GM12878 (cell line): Measurements from ENCODE around the gene ABCA4. TPM values are rescaled to one million over a fixed set of nuclear protein-coding genes. Genes with fewer than 3 reads are reported as not detected.

Experiments
- ATAC-seq: fragments of 200-7000 bp; cut with Tn5 transposase; 3 replicates; pipeline ENCODE4 v1.9.1; 2020; ENCODE audit warnings: mild to moderate bottlenecking, moderate library complexity
- BruUV-seq: library from RNA; stranded (reverse); fragments of 400-500 nt; replicated peaks from 2 replicates; lab custom pipeline; 2021; lab: Mats Ljungman, UMichigan
- CTCF ChIA-PET: fragments of 300-600 bp; sonication (Branson Sonifier 250); formaldehyde crosslinking; extraction: SDS; loops from one replicate; lab custom pipeline; 2021; ENCODE audit warnings: inconsistent platforms; lab: Yijun Ruan, JAX
- POLR2A ChIA-PET: fragments of 350-600 bp; formaldehyde crosslinking; extraction: SDS; loops from one replicate; lab custom pipeline; 2021; ENCODE audit warnings: inconsistent platforms; lab: Charles Lee
- RAD21 ChIA-PET: fragments of 300-600 bp; sonication (Branson Sonifier 250); formaldehyde crosslinking; loops from one replicate; lab custom pipeline; 2023; ENCODE audit warnings: antibody characterized with exemption; ENCODE audit not compliant: unreplicated experiment; lab: Charles Lee
- SMC1A ChIA-PET: fragments of 300-600 bp; sonication (Branson Sonifier 250); formaldehyde crosslinking; loops from one replicate; lab custom pipeline; 2023; ENCODE audit not compliant: unreplicated experiment, uncharacterized antibody; lab: Charles Lee
- DNase-seq: peaks from one replicate; pipeline ENCODE4 v3.0.0-alpha.2; 2011; ENCODE audit warnings: low read depth, low spot score
- FAIRE-seq: peaks from 3 replicates; lab custom pipeline; 2011; peaks lifted over from hg19 to GRCh38; lab: Jason Lieb, UNC
- H2AFZ ChIP-seq: 2 replicates; pipeline ENCODE4 v1.6.0; 2011; ENCODE audit warnings: low read depth, low read length, control low read depth; ENCODE audit not compliant: control insufficient read depth
- H3K27ac ChIP-seq: 2 replicates; pipeline ENCODE4 v1.5.1; 2011; ENCODE audit warnings: control low read depth; ENCODE audit not compliant: control insufficient read depth, insufficient read depth
- H3K27me3 ChIP-seq, 2 experiments: replicated peaks in 1 of 2; 2 replicates each; pipeline versions ENCODE4 v1.6.0 to v1.6.1; 2011; ENCODE audit warnings: low read length in 1 of 2; ENCODE audit not compliant: control insufficient read depth in 2 of 2, insufficient read depth in 2 of 2
- H3K36me3 ChIP-seq, 2 experiments: 2 replicates each; pipeline ENCODE4 v1.5.1; 2011; ENCODE audit warnings: low read length in 1 of 2; ENCODE audit not compliant: control insufficient read depth in 2 of 2, insufficient read depth in 2 of 2
- H3K4me1 ChIP-seq: 2 replicates; pipeline ENCODE4 v1.6.1; 2011; ENCODE audit warnings: mild to moderate bottlenecking, low read length, moderate library complexity, mixed read lengths; ENCODE audit not compliant: control insufficient read depth, insufficient read depth
- H3K4me2 ChIP-seq: 2 replicates; pipeline ENCODE4 v1.6.0; 2011; ENCODE audit warnings: control low read depth; ENCODE audit not compliant: control insufficient read depth, insufficient read depth
- H3K4me3 ChIP-seq: fragments of 200-600 bp; sonication (generic); 2 replicates; pipeline ENCODE4 v1.5.1; 2016
- H3K79me2 ChIP-seq: 2 replicates; pipeline ENCODE4 v1.6.0; 2011; ENCODE audit warnings: low read length; ENCODE audit not compliant: control insufficient read depth, insufficient read depth
- H3K9ac ChIP-seq: 2 replicates; pipeline ENCODE4 v1.8.0; 2011; ENCODE audit warnings: low read length, control low read depth, mixed read lengths; ENCODE audit not compliant: control insufficient read depth, insufficient read depth
- H3K9me3 ChIP-seq: replicated peaks from 3 replicates; pipeline ENCODE4 v1.5.1; 2011; ENCODE audit warnings: mild to moderate bottlenecking, low read length; ENCODE audit not compliant: control insufficient read depth, insufficient read depth
- H4K20me1 ChIP-seq: 2 replicates; pipeline ENCODE4 v1.6.0; 2011; ENCODE audit not compliant: control insufficient read depth, insufficient read depth
- ETV6 ChIP-seq, 2 experiments: fragments of 450-650 bp in 1 of 2; IDR thresholded peaks in 1 of 2; conservative IDR thresholded peaks in 1 of 2; 2 replicates each; pipeline ENCODE4 v1.6.1; 2014; ENCODE audit warnings: antibody characterized with exemption in 1 of 2, borderline replicate concordance in 1 of 2, low read depth in 1 of 2, mild to moderate bottlenecking in 1 of 2, moderate library complexity in 1 of 2
- FOS ChIP-seq: IDR thresholded peaks from 3 replicates; pipeline ENCODE4 v1.6.1; 2011; ENCODE audit warnings: borderline replicate concordance; ENCODE audit not compliant: insufficient read length; ENCODE audit errors: extremely low read depth
- JUNB ChIP-seq: IDR thresholded peaks from 2 replicates; pipeline ENCODE4 v1.6.1; 2016; ENCODE audit warnings: antibody characterized with exemption, mild to moderate bottlenecking
- NFYA ChIP-seq: IDR thresholded peaks from 2 replicates; pipeline ENCODE4 v1.6.1; 2011; ENCODE audit warnings: low read depth, mild to moderate bottlenecking, low read length, improper control_type of control experiment, borderline replicate concordance
- WGBS: methylation state at CpG from one replicate; pipeline ENCODE4 v1.1.6; 2016; ENCODE audit warnings: low lambda C conversion rate; ENCODE audit not compliant: insufficient replicate concordance, insufficient coverage; ENCODE audit errors: missing lambda C conversion rate; 5-methylcytosine and 5-hydroxymethylcytosine counted together
- in situ Hi-C: fragments of 300-500 bp; cut with MboI; formaldehyde crosslinking; loops from 9 replicates; pipeline ENCODE4 v1.14.3; 2018; ENCODE audit warnings: mixed read lengths
- intact Hi-C: fragments of 100-400 bp; cut with micrococcal nuclease; formaldehyde crosslinking; loops from one replicate; pipeline ENCODE4 v1.14.2; 2022; ENCODE audit not compliant: unreplicated experiment
- polyA plus RNA-seq, 11 experiments: library from polyadenylated mRNA; depleted of rRNA in 4 of 11; unstranded in 6 of 11; stranded (reverse) in 5 of 11; fragments of >200 nt; fragmentation: Nextera tagmentation in 4 of 11; fragmentation: Illumina TruSeq in 1 of 11; extraction: Ambion mirVana in 4 of 11; extraction: Trizol in 1 of 11; gene quantifications; 1 replicate in 1 of 11; 2 replicates in 10 of 11; pipeline versions ENCODE4 v1.2.1 to v1.2.3, GENCODE V29; 2011 to 2016; ENCODE audit warnings: inconsistent platforms in 2 of 11, missing spikeins in 2 of 11, low read depth in 1 of 11
- total RNA-seq, 4 experiments: library from RNA; depleted of rRNA in 3 of 4; stranded (reverse); fragments of >200 nt in 3 of 4; fragmentation: Illumina TruSeq in 1 of 4; extraction: Trizol in 1 of 4; gene quantifications; 2 replicates each; pipeline versions ENCODE4 v1.2.1 to v1.2.3, GENCODE V29; 2013 to 2021

The ABCA4 gene
- total and polyA plus RNA-seq, 10 of the 15 experiments (the other 5 are each of a cell fraction or from before 2014, with no cell fraction given): 0.03 to 0.28 (median 0.11) TPM; not detected in 3

- SMC1A ChIA-PET: no interaction called here
- Histone ChIP-seq H3K79me2 (no peaks in the 10 kb centered on the region), H3K4me2 (no peak overlapping the region), H3K27ac (no peak overlapping the region), H3K27me3 (peaks cover 2 to 5% of the 10 kb centered on the region in 2 experiments; a peak in 3 of 4 replicates), H2AFZ (no peak overlapping the region), H3K9me3 (no peaks in the 10 kb centered on the region), H3K4me1 (no peaks in the 10 kb centered on the region), H4K20me1 (no peaks in the 10 kb centered on the region), H3K9ac (no peak overlapping the region), H3K4me3 (no peak overlapping the region), H3K36me3 (no peaks in the 10 kb centered on the region)
- FAIRE-seq (no peak), DNase-seq (no peak), ATAC-seq (no peak; the same call in 2 of the 3 replicates)
- CTCF ChIA-PET: interaction anchor here (1.3 kb wide), 1 partner anchor 18 kb away, joined by 5 read pairs; no protein-coding TSS in a partner anchor
- RAD21 ChIA-PET: interaction anchor here (1.1 kb wide), 1 partner anchor 256 kb away, joined by 3 read pairs; no protein-coding TSS in a partner anchor
- in situ Hi-C loops (no loop called here), intact Hi-C loops (no loop called here)
- POLR2A ChIA-PET: no interaction called here
- BruUV-seq: no TSS peak
- no peak for TF ChIP-seq NFYA
- TF ChIP-seq JUNB: peak; percentile 24; the same call in 1 of the 2 replicates
- peak in 1 of 2 experiments; percentile 17; a peak in 1 of 4 replicates for TF ChIP-seq ETV6 (conservative IDR thresholded peaks at IDR 0.05 in 1 of 2, IDR thresholded peaks at IDR 0.05 in 1 of 2; ENCODE audit: borderline replicate concordance in 1 of 2, low read depth in 1 of 2)
- TF ChIP-seq FOS: no peak
- 61% methylated on average over 6 of the region's 6 CpGs for WGBS
Observed at GRCh38 chr1:94079080-94079940, 41.6 kb downstream of the ABCA4 start.
